DMS153 treated with DMSO at 0.1 percent for 48 hours (cell line): ENCODE data around the gene MOB3B.
"Not testable (repeated sequence)": the region's sequence is repeated elsewhere in the genome, so short reads cannot be mapped to it uniquely, and the experiment has no call there.

Source experiments
- DNase-seq: peaks from one replicate; lab custom pipeline; 2025; ENCODE audit not compliant: unreplicated experiment; lab: John Stamatoyannopoulos, UW

Gene MOB3B

DNA sequence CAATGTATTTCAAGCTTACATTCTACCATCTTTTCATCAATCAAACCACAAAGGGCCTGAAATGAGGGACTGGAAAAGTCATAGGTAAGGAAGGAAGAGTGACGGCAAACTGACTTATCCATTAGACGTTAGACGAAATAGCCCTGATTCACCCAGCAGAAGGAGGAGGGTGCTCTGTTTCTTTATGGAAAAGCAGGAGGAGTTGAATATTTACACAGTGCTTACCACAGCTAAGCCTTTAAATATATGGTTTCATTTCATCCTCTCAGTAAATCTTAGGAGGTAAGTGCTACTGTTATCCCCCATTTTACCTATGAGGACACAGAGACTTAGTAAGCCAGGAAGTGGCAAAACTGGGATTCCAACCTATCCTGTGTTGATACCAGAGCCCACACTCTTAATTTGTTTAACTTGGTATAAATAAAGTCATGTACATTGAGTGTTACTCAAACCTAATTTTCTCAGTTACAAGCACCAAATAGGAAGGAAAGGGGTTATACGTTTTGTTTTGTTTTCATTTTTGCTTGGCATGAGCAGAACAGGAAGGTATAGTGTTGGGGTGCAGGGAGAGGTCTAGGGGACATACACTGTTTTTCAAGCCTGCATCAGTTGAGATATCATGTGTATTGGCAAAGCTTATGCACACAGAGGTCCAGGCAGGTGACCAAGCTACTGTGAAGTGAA is 103.6 kb downstream of the MOB3B start:
- DNase-seq: peak; percentile 16

DNA sequence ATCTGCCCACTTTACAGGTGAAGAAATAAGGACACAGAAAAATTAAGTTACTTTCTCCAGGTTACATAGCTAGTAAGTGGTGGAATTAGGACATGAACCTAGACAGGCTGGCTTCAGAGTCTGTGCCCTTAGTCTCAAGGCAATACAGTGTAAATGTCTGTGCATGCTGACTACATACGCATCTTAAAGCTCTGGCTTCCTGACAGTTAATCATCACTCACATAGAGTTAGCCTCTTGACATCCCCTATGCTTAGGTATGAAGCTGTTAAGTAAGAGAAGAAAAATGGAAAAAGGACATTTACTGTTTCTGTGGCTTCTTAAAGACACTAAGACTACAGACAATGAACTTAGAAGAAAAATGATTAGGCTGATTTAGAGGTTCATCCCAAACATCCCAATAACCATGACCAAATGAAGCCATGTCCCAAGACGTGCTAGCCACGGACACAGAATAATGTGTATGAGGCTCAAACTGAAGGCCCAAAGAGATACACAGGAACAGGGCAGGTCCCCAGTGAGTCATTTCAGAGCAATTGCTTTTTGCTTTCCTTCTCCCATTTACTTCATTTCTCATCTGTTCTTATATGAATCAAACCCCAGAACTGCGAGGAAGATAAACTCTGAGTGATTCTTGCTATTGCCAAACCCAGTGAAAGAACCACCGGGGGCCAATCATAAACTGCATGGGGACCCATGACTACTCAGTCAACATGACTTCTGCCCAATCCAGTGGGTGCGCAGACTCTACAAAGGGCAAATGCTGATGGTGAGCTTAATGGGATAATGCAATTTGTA is 105.5 kb downstream of the MOB3B start:
- DNase-seq: no peak

GRCh38 chr9:27422279-27422834 is 107.3 kb downstream of the MOB3B start:
- DNase-seq: no peak

DNA sequence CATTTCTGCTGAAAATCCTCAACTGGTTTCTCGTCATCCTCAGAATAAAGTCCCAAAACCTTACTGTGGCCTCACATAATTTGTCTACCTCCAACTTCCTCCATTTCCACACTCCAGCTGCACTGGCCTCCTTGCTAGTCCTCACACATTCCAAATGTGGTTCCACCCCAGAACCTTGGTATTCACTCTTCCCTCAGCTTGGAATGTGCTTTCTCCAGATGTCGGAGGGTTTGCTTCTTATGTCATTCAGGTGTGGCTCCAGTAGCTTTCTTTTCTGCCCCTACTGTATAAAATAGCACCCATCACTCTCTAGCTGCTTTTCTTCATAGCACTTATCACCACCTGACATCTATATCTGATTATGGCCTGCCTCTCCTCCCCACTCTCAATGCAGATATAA is 108.0 kb downstream of the MOB3B start:
- DNase-seq: no peak

GRCh38 chr9:27419558-27419957 is 110.1 kb downstream of the MOB3B start:
- DNase-seq: not testable (repeated sequence)

GRCh38 chr9:27414220-27414761 is 115.3 kb downstream of the MOB3B start:
- no peak for DNase-seq

- no peak for DNase-seq
Observed at GRCh38 chr9:27413511-27414219, 115.9 kb downstream of the MOB3B start.

DNA sequence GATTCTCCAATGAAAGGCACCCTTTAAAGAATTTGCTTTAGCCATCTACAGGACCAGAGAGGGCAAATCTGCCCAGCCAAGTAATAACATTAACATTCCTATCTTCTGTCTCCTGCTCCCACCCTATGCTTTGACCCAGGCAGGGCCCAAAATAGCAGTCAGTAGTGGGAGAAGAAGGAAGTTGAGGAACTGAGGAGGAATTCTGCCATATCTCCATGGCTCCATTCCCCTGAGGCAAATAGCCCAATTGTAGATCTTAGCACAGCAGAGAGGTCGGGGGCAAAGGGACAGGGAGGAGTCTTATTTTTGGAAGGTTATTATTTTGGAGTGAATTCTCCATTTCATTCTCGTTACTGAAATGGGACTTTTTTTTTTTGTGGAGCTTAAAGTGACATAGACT is 116.7 kb downstream of the MOB3B start:
- DNase-seq: no peak

- DNase-seq: no peak
Observed at GRCh38 chr9:27412081-27412480, 117.5 kb downstream of the MOB3B start.

DNA sequence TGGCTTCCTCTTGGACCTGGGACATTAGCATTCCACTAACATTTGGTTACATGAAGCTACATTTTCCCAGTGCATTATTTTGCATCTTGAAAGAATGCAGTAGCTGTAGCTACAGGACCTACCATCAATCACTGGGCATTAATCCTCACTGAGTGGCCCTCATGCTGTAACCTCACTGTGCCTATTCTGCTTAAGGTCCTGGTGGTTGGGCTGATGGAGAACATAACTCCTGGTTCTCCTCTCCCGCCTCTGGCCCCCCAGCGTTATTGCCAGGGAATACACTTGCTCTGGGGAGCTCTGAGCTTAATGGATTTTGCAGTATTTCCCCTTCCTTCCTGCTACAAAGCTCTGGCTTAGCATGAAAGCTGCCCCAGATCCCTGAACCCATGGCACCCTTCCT is 121.1 kb downstream of the MOB3B start:
- no peak for DNase-seq

DNA sequence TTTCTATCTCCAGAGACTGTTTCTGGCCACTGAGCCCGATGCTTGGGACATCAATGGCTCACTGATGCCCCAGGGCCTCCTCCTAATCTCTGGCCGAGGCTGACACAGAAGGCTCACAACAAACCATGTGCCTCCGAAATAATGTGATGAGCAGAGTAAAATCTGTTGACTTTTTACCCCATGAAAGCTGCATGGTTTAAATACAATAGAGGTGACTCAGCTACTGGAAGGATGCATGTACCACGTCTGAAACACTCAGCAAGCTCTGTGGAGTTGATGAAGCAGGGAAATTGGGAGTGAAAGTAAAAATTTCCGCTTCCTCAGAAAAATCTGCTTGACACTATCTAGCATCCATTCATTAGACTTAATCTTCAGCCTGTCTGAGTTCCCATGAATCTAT is 121.6 kb downstream of the MOB3B start:
- no peak for DNase-seq

GRCh38 chr9:27407491-27407890 is 122.1 kb downstream of the MOB3B start:
- DNase-seq: no peak

- DNase-seq: no peak
Observed at GRCh38 chr9:27404661-27405060, 125.0 kb downstream of the MOB3B start.

- DNase-seq: no peak
Observed at GRCh38 chr9:27402626-27403025, 127.0 kb downstream of the MOB3B start.

- no peak for DNase-seq
Observed at GRCh38 chr9:27400334-27400880, 129.2 kb downstream of the MOB3B start.

GRCh38 chr9:27398982-27399653 is 130.5 kb downstream of the MOB3B start:
- DNase-seq: no peak

- no peak for DNase-seq
Observed at GRCh38 chr9:27396495-27396894, 133.1 kb downstream of the MOB3B start.

GRCh38 chr9:27395484-27395921 is 134.1 kb downstream of the MOB3B start:
- no peak for DNase-seq

DNA sequence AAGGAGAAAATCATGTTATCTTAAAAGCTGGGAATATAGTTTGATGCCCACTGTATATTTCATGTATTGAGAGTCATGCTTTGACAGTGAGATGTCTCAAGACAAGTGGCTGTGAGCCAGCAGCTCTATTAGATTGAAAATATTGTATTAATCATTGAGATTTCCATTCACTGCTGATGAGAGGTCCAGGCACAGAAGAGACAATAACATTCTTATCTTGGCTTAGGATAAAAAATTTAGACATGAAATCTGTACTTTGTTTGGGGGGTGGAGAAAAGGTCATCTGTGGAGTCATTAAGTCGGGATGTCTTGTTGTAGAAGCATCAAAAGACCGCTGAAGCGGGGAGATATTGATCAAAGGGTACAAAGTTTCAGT is 134.8 kb downstream of the MOB3B start:
- no peak for DNase-seq

DNA sequence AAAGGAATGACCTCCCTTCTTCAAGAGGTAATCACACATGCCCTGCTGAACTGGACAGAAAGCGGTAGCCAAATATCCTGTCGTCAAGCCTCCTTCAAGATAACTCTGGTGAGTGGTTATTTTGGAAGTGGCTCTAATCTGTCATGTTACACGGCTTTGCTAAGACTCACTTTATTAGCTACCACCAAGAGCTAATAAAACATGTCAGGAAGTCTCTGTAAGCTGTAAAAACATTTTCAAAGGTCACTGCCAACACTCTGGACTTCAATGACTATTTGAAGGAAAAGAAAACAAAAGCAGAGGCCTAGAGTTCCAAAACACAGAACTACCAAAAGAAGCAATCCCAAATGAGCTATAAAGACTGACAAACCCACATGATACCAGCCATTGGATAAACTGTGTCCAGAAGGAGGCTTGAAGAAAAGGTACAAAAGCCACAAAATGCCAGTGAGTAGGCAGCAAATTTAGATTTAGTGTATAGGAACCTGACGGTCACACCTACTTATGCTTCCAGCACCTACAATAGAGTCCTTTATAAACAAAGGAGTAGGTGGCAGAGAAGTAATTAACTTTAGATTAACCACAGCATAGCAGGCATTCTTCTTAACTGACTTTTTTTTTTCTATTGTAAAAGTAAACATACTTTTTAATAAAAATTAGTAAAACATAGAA is 135.3 kb downstream of the MOB3B start:
- no peak for DNase-seq
